WTC11 (cell line): ENCODE results near the gene PDLIM7. TPM values are rescaled to one million over a fixed set of nuclear protein-coding genes. Genes with fewer than 3 reads are reported as not detected.
"Not testable (repeated sequence)": the region's sequence is repeated elsewhere in the genome, so short reads cannot be mapped to it uniquely, and the experiment has no call there.

Experiments used
- ATAC-seq: fragments of 200-7000 bp; cut with Tn5 transposase; 2 replicates; pipeline ENCODE4 v1.10.0; 2021; ENCODE audit warnings: mild to moderate bottlenecking, moderate library complexity
- CTCF ChIA-PET: fragments of 300-600 bp; sonication (Branson Sonifier 250); formaldehyde crosslinking; loops from one replicate; lab custom pipeline; 2021; ENCODE audit warnings: antibody characterized with exemption; lab: Charles Lee
- POLR2A ChIA-PET: fragments of 350-600 bp; sonication (Branson Sonifier 250); formaldehyde crosslinking; loops from one replicate; lab custom pipeline; 2021; ENCODE audit warnings: antibody characterized with exemption; lab: Charles Lee
- DNase-seq: peaks from one replicate; pipeline ENCODE4 v3.0.0; 2021; ENCODE audit warnings: low spot score
- H3K27ac Mint-ChIP-seq: 2 replicates; pipeline ENCODE4 v1.8.0; 2021; ENCODE audit warnings: mixed read lengths
- H3K27me3 Mint-ChIP-seq: 2 replicates; pipeline ENCODE4 v1.8.0; 2021; ENCODE audit warnings: low read depth, mild to moderate bottlenecking, moderate library complexity, mixed read lengths
- H3K36me3 Mint-ChIP-seq: 2 replicates; pipeline ENCODE4 v1.8.0; 2021; ENCODE audit warnings: mixed read lengths
- H3K4me1 Mint-ChIP-seq: 2 replicates; pipeline ENCODE4 v1.8.0; 2022; ENCODE audit warnings: mixed read lengths
- H3K4me3 Mint-ChIP-seq: 2 replicates; pipeline ENCODE4 v1.8.0; 2021; ENCODE audit warnings: mild to moderate bottlenecking, moderate library complexity, mixed read lengths
- H3K9me3 Mint-ChIP-seq: 2 replicates; pipeline ENCODE4 v1.8.0; 2021; ENCODE audit warnings: mixed read lengths
- CREM ChIP-seq: sonication (generic); formaldehyde crosslinking; IDR thresholded peaks from 2 replicates; pipeline ENCODE4 v1.8.1; 2022; ENCODE audit warnings: mild to moderate bottlenecking, missing genetic modification reagents, moderate library complexity
- ELF4 ChIP-seq: sonication (generic); formaldehyde crosslinking; IDR thresholded peaks from 2 replicates; pipeline ENCODE4 v1.8.1; 2022; ENCODE audit warnings: low read depth, mild to moderate bottlenecking, moderate library complexity, missing genetic modification reagents
- FOXJ3 ChIP-seq: sonication (generic); formaldehyde crosslinking; IDR thresholded peaks from 2 replicates; pipeline ENCODE4 v1.9.0; 2021; ENCODE audit warnings: missing genetic modification reagents, mild to moderate bottlenecking, borderline replicate concordance
- FOXP1 ChIP-seq: sonication (generic); formaldehyde crosslinking; IDR thresholded peaks from 2 replicates; pipeline ENCODE4 v1.8.0; 2022; ENCODE audit warnings: missing genetic modification reagents, mild to moderate bottlenecking, moderate library complexity, borderline replicate concordance
- GABPB1 ChIP-seq: sonication (generic); formaldehyde crosslinking; IDR thresholded peaks from 2 replicates; pipeline ENCODE4 v1.8.1; 2023; ENCODE audit warnings: mild to moderate bottlenecking, missing genetic modification reagents
- JUN ChIP-seq: sonication (generic); formaldehyde crosslinking; IDR thresholded peaks from 2 replicates; pipeline ENCODE4 v1.8.0; 2023; ENCODE audit warnings: mild to moderate bottlenecking, missing genetic modification reagents
- MXD4 ChIP-seq: fragments of 250-450 bp; sonication (Bioruptor Pico); IDR thresholded peaks from 2 replicates; pipeline ENCODE4 v1.8.0; 2021; ENCODE audit warnings: mild to moderate bottlenecking, moderate library complexity, borderline replicate concordance
- SMAD4 ChIP-seq: sonication (generic); formaldehyde crosslinking; IDR thresholded peaks from 2 replicates; pipeline ENCODE4 v1.8.0; 2022; ENCODE audit warnings: mild to moderate bottlenecking, missing genetic modification reagents
- TP53 ChIP-seq: sonication (generic); formaldehyde crosslinking; IDR thresholded peaks from 2 replicates; pipeline ENCODE4 v1.8.1; 2023; ENCODE audit warnings: mild to moderate bottlenecking, missing genetic modification reagents
- ZNF121 ChIP-seq: sonication (generic); formaldehyde crosslinking; IDR thresholded peaks from 2 replicates; pipeline ENCODE4 v1.8.0; 2023; ENCODE audit warnings: missing genetic modification reagents
- ZNF317 ChIP-seq: sonication (generic); formaldehyde crosslinking; IDR thresholded peaks from 2 replicates; pipeline ENCODE4 v1.8.1; 2023; ENCODE audit warnings: low read depth, mild to moderate bottlenecking, moderate library complexity, missing genetic modification reagents, borderline replicate concordance
- ZNF416 ChIP-seq: fragments of 250-450 bp; sonication (Bioruptor Pico); IDR thresholded peaks from 2 replicates; pipeline ENCODE4 v1.9.0; 2021; ENCODE audit warnings: mild to moderate bottlenecking, inconsistent platforms
- total RNA-seq: library from RNA; stranded (reverse); gene quantifications from 3 replicates; pipeline ENCODE4 v1.2.3, GENCODE V29; 2021
- TF ChIP-seq, protein P1 (sequence below): fragments of 200-600 bp; IDR thresholded peaks from 2 replicates; pipeline ENCODE4 v1.8.0; 2022; ENCODE audit warnings: antibody characterized with exemption
- TF ChIP-seq, protein P2 (sequence below): sonication (generic); formaldehyde crosslinking; IDR thresholded peaks from 2 replicates; pipeline ENCODE4 v1.8.1; 2023; ENCODE audit warnings: mild to moderate bottlenecking, missing genetic modification reagents, moderate library complexity
- TF ChIP-seq, protein P3 (sequence below): sonication (generic); formaldehyde crosslinking; IDR thresholded peaks from 2 replicates; pipeline ENCODE4 v1.8.0; 2023; ENCODE audit warnings: mild to moderate bottlenecking, missing genetic modification reagents
- TF ChIP-seq, protein P4 (sequence below): sonication (generic); formaldehyde crosslinking; IDR thresholded peaks from 2 replicates; pipeline ENCODE4 v1.8.1; 2022; ENCODE audit warnings: low read depth, missing genetic modification reagents, borderline replicate concordance
- TF ChIP-seq, protein P5 (sequence below): sonication (generic); formaldehyde crosslinking; IDR thresholded peaks from 2 replicates; pipeline ENCODE4 v1.8.0; 2022; ENCODE audit warnings: mild to moderate bottlenecking, missing genetic modification reagents
- TF ChIP-seq, protein P6 (sequence below): sonication (generic); formaldehyde crosslinking; IDR thresholded peaks from 2 replicates; pipeline ENCODE4 v1.8.1; 2022; ENCODE audit warnings: mild to moderate bottlenecking, missing genetic modification reagents, moderate library complexity, borderline replicate concordance

PDLIM7 gene
- total RNA-seq, 1 experiment from 2014 or later, result 142 TPM

DNA sequence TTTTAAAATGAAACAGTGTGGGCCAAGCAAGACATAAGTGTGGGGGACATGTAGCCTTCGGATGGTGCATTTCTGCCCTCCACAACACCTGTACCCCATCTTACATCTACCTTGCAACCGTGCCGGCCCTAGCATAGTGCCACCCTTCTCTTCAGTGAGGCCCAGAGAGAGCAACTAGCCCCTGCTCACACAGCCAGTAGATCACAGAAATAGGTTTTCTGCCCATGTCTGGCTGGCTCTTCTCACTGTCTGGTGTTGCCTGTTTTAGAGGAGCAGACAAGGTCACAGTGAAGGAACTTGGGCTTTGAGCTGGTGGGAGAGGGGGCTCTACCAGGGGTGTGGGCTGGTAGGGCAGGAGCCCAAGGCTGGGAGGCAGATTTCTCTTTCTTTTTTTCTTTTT, 11.1 kb downstream of the PDLIM7 start:
- TF ChIP-seq FOXJ3 (CRISPR knock-in tag) (no peak), ELF4 (no peak), CREM (CRISPR knock-in tag) (no peak), JUN (CRISPR knock-in tag) (no peak), FOXP1 (CRISPR knock-in tag) (no peak), SMAD4 (no peak), TP53 (CRISPR knock-in tag) (no peak), MXD4 (CRISPR knock-in tag) (no peak), ZNF416 (CRISPR knock-in tag) (no peak), ZNF317 (CRISPR knock-in tag) (no peak), GABPB1 (CRISPR knock-in tag) (no peak)
- TF ChIP-seq, protein P1, sequence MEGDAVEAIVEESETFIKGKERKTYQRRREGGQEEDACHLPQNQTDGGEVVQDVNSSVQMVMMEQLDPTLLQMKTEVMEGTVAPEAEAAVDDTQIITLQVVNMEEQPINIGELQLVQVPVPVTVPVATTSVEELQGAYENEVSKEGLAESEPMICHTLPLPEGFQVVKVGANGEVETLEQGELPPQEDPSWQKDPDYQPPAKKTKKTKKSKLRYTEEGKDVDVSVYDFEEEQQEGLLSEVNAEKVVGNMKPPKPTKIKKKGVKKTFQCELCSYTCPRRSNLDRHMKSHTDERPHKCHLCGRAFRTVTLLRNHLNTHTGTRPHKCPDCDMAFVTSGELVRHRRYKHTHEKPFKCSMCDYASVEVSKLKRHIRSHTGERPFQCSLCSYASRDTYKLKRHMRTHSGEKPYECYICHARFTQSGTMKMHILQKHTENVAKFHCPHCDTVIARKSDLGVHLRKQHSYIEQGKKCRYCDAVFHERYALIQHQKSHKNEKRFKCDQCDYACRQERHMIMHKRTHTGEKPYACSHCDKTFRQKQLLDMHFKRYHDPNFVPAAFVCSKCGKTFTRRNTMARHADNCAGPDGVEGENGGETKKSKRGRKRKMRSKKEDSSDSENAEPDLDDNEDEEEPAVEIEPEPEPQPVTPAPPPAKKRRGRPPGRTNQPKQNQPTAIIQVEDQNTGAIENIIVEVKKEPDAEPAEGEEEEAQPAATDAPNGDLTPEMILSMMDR, result no peak
- TF ChIP-seq, protein P2, sequence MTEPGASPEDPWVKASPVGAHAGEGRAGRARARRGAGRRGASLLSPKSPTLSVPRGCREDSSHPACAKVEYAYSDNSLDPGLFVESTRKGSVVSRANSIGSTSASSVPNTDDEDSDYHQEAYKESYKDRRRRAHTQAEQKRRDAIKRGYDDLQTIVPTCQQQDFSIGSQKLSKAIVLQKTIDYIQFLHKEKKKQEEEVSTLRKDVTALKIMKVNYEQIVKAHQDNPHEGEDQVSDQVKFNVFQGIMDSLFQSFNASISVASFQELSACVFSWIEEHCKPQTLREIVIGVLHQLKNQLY, result no peak
- TF ChIP-seq, protein P3, sequence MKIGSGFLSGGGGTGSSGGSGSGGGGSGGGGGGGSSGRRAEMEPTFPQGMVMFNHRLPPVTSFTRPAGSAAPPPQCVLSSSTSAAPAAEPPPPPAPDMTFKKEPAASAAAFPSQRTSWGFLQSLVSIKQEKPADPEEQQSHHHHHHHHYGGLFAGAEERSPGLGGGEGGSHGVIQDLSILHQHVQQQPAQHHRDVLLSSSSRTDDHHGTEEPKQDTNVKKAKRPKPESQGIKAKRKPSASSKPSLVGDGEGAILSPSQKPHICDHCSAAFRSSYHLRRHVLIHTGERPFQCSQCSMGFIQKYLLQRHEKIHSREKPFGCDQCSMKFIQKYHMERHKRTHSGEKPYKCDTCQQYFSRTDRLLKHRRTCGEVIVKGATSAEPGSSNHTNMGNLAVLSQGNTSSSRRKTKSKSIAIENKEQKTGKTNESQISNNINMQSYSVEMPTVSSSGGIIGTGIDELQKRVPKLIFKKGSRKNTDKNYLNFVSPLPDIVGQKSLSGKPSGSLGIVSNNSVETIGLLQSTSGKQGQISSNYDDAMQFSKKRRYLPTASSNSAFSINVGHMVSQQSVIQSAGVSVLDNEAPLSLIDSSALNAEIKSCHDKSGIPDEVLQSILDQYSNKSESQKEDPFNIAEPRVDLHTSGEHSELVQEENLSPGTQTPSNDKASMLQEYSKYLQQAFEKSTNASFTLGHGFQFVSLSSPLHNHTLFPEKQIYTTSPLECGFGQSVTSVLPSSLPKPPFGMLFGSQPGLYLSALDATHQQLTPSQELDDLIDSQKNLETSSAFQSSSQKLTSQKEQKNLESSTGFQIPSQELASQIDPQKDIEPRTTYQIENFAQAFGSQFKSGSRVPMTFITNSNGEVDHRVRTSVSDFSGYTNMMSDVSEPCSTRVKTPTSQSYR (CRISPR knock-in tag), result no peak
- CTCF ChIA-PET, result interaction anchor here (0.6 to 1.3 kb wide), 3 partner anchors 10 to 171 kb away, joined by 3 to 5 read pairs (median 4); no protein-coding TSS in a partner anchor

DNA sequence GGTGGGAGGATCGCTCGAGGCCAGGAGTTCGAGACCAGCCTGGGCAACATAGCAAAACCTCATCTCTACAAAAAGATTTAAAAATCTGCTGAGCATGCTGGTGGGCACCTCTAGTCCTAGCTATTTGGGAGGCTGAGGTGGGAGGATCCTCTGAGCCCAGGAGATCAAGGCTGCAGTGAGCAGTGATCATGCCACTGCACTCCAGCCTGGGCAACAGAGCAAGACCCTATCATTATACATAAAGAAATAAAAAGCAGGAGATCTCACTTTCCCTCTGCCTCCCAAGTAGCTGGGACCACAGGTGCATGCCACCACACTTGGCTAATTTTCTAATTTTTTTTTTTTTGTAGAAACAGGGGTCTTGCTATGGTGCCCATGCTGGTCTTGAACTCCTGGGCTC, 11.7 kb downstream of the PDLIM7 start:
- H3K36me3 Mint-ChIP-seq, result peaks cover 53% of the 10 kb centered on the region
- POLR2A ChIA-PET, result interaction anchor here (1.0 kb wide), 2 partner anchors 10 to 17 kb away, joined by 3 read pairs; no protein-coding TSS in a partner anchor

More for the DNA sequence above, 11.1 kb downstream of the PDLIM7 start:
- POLR2A ChIA-PET, result interaction anchor here (1.0 kb wide), 1 partner anchor 9 kb away, joined by 3 read pairs; no protein-coding TSS in a partner anchor
- DNase-seq (no peak), ATAC-seq (no peak)
- Mint-ChIP-seq H3K27me3 (no peaks in the 10 kb centered on the region), H3K27ac (no peak overlapping the region), H3K36me3 (peaks cover 55% of the 10 kb centered on the region), H3K9me3 (no peaks in the 10 kb centered on the region), H3K4me3 (no peak overlapping the region), H3K4me1 (peaks cover 5% of the 10 kb centered on the region)

DNA sequence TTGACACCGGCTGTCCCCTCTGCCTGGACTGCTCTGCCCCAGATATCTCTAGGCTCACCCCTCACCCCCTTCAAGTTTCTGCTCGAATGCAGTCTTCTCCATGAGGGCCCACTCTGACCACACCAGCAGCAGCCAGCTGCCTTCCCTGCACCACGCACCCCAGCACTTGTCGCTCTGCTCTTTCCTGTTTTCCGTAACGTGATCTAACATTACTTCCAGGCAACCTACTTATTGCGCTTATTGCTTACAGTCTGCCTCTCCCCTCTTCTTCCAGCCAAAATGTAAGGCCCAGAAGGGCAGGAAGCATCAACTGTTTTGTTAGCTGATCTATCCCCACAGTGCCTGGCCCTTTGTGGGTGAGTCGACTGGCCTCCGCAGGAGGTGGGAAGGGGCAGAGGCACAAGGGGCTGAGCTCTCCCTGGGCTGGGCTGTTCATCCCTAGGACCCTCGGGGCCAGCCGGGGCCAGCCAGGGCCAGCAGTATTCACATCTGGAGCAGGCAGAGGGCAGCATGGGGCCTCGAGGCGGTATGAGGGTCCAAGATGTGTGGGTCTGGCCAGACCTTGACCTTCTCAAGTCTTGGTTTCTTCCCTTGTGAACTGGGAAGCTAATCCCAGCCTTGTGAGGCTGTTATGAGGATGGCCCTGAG, 12.4 kb downstream of the PDLIM7 start:
- DNase-seq (no peak), ATAC-seq (no peak)
- peaks cover 51% of the 10 kb centered on the region for H3K36me3 Mint-ChIP-seq
- TF ChIP-seq FOXJ3 (CRISPR knock-in tag) (no peak), GABPB1 (CRISPR knock-in tag) (no peak)
- TF ChIP-seq, protein P4, sequence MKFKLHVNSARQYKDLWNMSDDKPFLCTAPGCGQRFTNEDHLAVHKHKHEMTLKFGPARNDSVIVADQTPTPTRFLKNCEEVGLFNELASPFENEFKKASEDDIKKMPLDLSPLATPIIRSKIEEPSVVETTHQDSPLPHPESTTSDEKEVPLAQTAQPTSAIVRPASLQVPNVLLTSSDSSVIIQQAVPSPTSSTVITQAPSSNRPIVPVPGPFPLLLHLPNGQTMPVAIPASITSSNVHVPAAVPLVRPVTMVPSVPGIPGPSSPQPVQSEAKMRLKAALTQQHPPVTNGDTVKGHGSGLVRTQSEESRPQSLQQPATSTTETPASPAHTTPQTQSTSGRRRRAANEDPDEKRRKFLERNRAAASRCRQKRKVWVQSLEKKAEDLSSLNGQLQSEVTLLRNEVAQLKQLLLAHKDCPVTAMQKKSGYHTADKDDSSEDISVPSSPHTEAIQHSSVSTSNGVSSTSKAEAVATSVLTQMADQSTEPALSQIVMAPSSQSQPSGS (CRISPR knock-in tag), result no peak
- TF ChIP-seq, protein P3 (CRISPR knock-in tag), result no peak
- TF ChIP-seq, protein P2, result 0 out of 2 replicates have a peak, but pooled peaks have one; percentile 39
- TF ChIP-seq, protein P5, sequence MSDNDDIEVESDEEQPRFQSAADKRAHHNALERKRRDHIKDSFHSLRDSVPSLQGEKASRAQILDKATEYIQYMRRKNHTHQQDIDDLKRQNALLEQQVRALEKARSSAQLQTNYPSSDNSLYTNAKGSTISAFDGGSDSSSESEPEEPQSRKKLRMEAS (CRISPR knock-in tag), result no peak
- TF ChIP-seq, protein P6, sequence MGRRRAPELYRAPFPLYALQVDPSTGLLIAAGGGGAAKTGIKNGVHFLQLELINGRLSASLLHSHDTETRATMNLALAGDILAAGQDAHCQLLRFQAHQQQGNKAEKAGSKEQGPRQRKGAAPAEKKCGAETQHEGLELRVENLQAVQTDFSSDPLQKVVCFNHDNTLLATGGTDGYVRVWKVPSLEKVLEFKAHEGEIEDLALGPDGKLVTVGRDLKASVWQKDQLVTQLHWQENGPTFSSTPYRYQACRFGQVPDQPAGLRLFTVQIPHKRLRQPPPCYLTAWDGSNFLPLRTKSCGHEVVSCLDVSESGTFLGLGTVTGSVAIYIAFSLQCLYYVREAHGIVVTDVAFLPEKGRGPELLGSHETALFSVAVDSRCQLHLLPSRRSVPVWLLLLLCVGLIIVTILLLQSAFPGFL, result no peak
- no peaks in the 10 kb centered on the region for H3K9me3 Mint-ChIP-seq
- ChIA-PET POLR2A (interaction anchor here (1.0 kb wide), 1 partner anchor 16 kb away, joined by 3 read pairs; no protein-coding TSS in a partner anchor), CTCF (interaction anchor here (1.3 kb wide), 2 partner anchors 27 to 94 kb away, joined by 3 to 4 read pairs; no protein-coding TSS in a partner anchor)
- H3K4me1 Mint-ChIP-seq, result 0 out of 2 replicates have a peak, but pooled peaks cover 2% of the 10 kb centered on the region
- H3K27ac Mint-ChIP-seq, result peak overlapping the region; percentile 81
- no peaks in the 10 kb centered on the region for H3K27me3 Mint-ChIP-seq
- no peak overlapping the region for H3K4me3 Mint-ChIP-seq

More for the DNA sequence above, 11.7 kb downstream of the PDLIM7 start:
- not testable (repeated sequence) for H3K4me1 Mint-ChIP-seq, H3K9me3 Mint-ChIP-seq, DNase-seq, H3K27ac Mint-ChIP-seq, ATAC-seq, H3K4me3 Mint-ChIP-seq, H3K27me3 Mint-ChIP-seq
- CTCF ChIA-PET, result interaction anchor here (1.3 kb wide), 2 partner anchors 28 to 95 kb away, joined by 3 to 4 read pairs; no protein-coding TSS in a partner anchor
- TF ChIP-seq ZNF121 (CRISPR knock-in tag), result peak; percentile 80; the same call in 1 of the 2 replicates
